ENCODE measurements around the gene ESR2. TPM values are rescaled to one million over a fixed set of nuclear protein-coding genes. Genes with fewer than 3 reads are reported as not detected.
A peak's percentile ranks its signal among the peaks of the same experiment; 100 is the strongest.

ESR2 gene
- total RNA-seq, 4 donors from 2014 or later = 0.59 to 2.4 (median 1.5) TPM

DNA sequence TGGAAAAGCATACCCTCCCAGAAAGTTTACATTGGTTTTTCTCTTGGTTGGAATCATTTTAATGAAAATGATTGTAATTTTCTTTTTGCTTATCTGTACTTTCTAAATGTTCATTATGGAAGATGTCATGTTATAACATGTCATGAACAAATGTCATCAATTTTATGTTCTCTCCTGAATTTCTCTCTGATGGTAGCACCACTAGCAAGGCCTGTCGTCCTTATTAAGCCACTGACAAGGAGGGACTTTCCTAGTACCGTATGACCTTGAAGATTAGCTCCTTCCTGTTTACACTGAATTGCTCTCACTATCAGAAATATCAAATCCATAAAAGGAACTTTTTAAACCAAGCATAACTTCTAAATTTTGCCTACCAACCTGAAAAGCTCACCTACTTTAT lies 99.0 kb downstream of the ESR2 start:
- H3K27ac ChIP-seq = peak overlapping the region in 1 of 4 donors; percentile 32
- WGBS, 2 donors = 45% methylated on average over 2 of the region's 2 CpGs
- no peak for DNase-seq (ENCODE audit: low spot score in 2 of 2)
- H3K27me3 ChIP-seq = no peaks in the 10 kb centered on the region
- peaks cover 0 to 17% (median 0%) of the 10 kb centered on the region in 3 donors for H3K36me3 ChIP-seq
- H3K4me1 ChIP-seq = peaks cover 0 to 29% (median 11%) of the 10 kb centered on the region in 4 donors
- H3K9me3 ChIP-seq = no peaks in the 10 kb centered on the region
- no peak for TF ChIP-seq POLR2A (IDR thresholded peaks at IDR 0.05)
- H3K4me3 ChIP-seq = no peak overlapping the region

DNA sequence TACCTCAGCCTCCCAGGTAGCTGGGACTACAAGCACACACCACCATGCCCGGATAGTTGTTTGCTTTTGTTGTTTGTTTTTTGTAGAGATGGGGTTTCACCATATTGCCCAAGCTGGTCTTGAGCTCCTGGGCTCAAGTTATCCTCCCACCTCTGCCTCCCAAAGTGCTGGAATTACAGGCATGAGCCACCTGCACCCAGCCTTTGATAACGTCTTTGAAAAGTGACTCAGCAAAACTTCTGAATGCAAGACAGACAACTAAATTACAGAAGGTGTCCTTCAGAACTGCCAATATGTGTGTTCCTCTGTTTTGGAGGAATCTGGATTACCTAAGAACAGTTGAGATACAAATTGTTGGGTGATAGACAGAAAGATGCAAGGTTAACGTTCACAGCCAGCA lies 99.8 kb downstream of the ESR2 start:
- Histone ChIP-seq H3K36me3 (peaks cover 0 to 25% (median 0%) of the 10 kb centered on the region in 3 donors), H3K9me3 (no peaks in the 10 kb centered on the region), H3K4me1 (peaks cover 0 to 24% (median 9%) of the 10 kb centered on the region in 4 donors), H3K27ac (no peak overlapping the region), H3K27me3 (no peaks in the 10 kb centered on the region), H3K4me3 (no peak overlapping the region)
- 79 to 81% methylated on average over 3 of the region's 3 CpGs for WGBS, 2 donors
- no peak for DNase-seq (ENCODE audit: low spot score in 2 of 2)
- TF ChIP-seq POLR2A (IDR thresholded peaks at IDR 0.05) (no peak), EP300 (IDR thresholded peaks at IDR 0.05) (no peak)
- TF ChIP-seq, protein P1, sequence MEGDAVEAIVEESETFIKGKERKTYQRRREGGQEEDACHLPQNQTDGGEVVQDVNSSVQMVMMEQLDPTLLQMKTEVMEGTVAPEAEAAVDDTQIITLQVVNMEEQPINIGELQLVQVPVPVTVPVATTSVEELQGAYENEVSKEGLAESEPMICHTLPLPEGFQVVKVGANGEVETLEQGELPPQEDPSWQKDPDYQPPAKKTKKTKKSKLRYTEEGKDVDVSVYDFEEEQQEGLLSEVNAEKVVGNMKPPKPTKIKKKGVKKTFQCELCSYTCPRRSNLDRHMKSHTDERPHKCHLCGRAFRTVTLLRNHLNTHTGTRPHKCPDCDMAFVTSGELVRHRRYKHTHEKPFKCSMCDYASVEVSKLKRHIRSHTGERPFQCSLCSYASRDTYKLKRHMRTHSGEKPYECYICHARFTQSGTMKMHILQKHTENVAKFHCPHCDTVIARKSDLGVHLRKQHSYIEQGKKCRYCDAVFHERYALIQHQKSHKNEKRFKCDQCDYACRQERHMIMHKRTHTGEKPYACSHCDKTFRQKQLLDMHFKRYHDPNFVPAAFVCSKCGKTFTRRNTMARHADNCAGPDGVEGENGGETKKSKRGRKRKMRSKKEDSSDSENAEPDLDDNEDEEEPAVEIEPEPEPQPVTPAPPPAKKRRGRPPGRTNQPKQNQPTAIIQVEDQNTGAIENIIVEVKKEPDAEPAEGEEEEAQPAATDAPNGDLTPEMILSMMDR (IDR thresholded peaks at IDR 0.05) = no peak

DNA sequence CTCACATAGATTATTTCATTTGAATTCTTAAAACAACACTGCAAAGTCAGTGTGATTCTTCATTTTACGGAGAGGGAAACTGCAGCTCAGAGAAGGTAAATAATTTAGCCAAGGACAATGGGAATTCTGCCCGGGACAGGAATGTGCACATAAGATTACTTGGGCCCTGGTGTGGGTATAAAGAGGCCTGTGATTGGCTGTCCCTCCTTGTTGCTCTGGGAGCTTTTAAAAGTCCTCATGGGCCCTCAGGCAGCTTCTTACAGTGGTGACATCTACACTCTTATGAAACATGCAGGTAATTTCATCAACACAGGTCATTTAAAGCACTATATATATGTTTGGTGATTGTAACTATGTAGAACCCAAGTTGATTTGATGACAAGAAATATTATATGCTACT lies 100.3 kb downstream of the ESR2 start:
- WGBS, 2 donors = 93 to 96% methylated on average over 2 of the region's 2 CpGs
- Histone ChIP-seq H3K36me3 (peaks cover 0 to 31% (median 0%) of the 10 kb centered on the region in 3 donors), H3K4me1 (peaks cover 0 to 24% (median 9%) of the 10 kb centered on the region in 4 donors), H3K9me3 (no peaks in the 10 kb centered on the region), H3K27ac (no peak overlapping the region), H3K4me3 (no peak overlapping the region), H3K27me3 (no peaks in the 10 kb centered on the region)
- TF ChIP-seq EP300 (IDR thresholded peaks at IDR 0.05) (no peak), POLR2A (IDR thresholded peaks at IDR 0.05) (no peak)
- DNase-seq (ENCODE audit: low spot score in 2 of 2) = no peak

DNA sequence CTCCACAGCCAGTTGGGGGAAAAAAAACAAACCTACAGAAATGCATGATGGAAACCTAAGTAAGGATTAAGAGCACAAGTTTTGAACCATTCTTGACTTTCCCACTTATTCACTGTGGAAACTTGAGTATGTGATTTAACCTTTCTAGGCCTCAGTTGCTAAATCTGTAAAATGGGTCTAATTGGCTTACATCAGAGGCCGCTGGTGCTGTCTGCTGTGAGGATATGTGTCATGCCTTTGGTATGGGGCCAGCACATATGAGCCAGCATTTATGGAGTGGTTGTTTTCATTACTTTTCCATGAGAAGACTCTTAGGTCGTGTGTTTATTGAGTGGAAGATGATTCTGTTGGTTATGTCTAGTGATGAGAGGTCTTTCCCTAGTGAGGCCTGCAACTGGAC lies 102.4 kb downstream of the ESR2 start:
- Histone ChIP-seq H3K27ac (no peak overlapping the region), H3K27me3 (no peaks in the 10 kb centered on the region), H3K36me3 (peaks cover 0 to 40% (median 0%) of the 10 kb centered on the region in 3 donors), H3K9me3 (no peaks in the 10 kb centered on the region), H3K4me3 (no peak overlapping the region), H3K4me1 (peaks cover 0 to 14% (median 9%) of the 10 kb centered on the region in 4 donors)
- DNase-seq (ENCODE audit: low spot score in 2 of 2) = no peak
- WGBS, 2 donors = 49 to 56% methylated on average over 2 of the region's 2 CpGs
- TF ChIP-seq, protein P1 (IDR thresholded peaks at IDR 0.05) = no peak
- no peak for TF ChIP-seq POLR2A (IDR thresholded peaks at IDR 0.05)
- no peak for TF ChIP-seq EP300 (IDR thresholded peaks at IDR 0.05)

DNA sequence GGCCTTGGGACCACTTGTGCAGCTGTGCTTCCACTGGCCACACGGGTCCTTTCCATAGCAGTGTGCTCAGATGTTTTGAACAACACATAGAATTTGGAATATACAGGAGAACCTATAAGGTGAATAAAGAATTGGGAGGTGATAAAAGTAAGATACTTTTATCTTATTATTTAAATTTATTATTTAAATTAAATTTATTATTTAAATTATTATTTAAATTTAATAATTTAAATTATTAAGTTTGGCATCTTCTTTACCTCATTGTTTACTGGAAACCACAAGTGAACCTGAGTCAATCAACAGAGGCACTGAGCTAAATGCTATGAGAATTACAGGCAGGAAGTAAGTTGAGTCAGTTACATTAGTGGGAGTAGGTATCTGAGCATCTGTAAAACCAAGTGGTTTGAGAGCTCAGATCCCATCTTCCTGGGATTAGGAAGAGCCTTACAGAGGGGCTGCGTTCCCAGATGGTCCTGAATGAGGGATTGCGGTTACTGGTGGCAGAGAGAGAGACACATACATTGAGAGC lies 103.1 kb downstream of the ESR2 start:
- WGBS, 2 donors = 92 to 98% methylated on average over 3 of the region's 3 CpGs

DNA sequence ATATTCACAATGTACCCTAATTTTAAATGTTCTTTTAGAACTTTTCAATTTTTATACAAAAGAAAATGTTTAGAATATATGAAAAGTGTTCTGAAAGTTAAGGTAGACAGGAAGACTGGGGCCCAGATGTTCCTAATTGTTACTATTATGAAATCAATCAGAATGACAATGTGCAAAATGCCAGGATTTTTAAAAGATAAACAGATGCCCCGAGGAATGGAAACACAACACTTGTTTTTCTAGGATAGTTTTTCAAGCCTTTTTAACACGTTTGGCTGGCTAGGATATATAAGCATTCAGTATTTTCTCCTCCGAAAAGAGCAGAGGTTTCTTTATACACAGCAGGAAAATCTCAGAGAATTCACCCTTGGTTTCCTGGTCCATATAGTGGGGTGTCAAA lies 106.8 kb downstream of the ESR2 start:
- TF ChIP-seq EP300 (IDR thresholded peaks at IDR 0.05) (no peak), POLR2A (IDR thresholded peaks at IDR 0.05) (no peak)
- TF ChIP-seq, protein P1 (IDR thresholded peaks at IDR 0.05) = no peak
- 46 to 51% methylated on average over 3 of the region's 3 CpGs for WGBS, 2 donors
- Histone ChIP-seq H3K27ac (no peak overlapping the region), H3K9me3 (no peaks in the 10 kb centered on the region), H3K36me3 (peaks cover 0 to 73% (median 0%) of the 10 kb centered on the region in 3 donors), H3K27me3 (no peaks in the 10 kb centered on the region), H3K4me3 (no peak overlapping the region), H3K4me1 (no peaks in the 10 kb centered on the region)
- DNase-seq (ENCODE audit: low spot score in 2 of 2) = no peak

More for the DNA sequence above, 103.1 kb downstream of the ESR2 start:
- DNase-seq (ENCODE audit: low spot score in 2 of 2) = no peak
- no peaks in the 10 kb centered on the region for H3K27me3 ChIP-seq
- H3K27ac ChIP-seq = no peak overlapping the region
- TF ChIP-seq, protein P1 (IDR thresholded peaks at IDR 0.05) = no peak
- TF ChIP-seq EP300 (IDR thresholded peaks at IDR 0.05) = no peak
- TF ChIP-seq POLR2A (IDR thresholded peaks at IDR 0.05) = no peak
- H3K36me3 ChIP-seq = peaks cover 0 to 48% (median 0%) of the 10 kb centered on the region in 3 donors
- peaks cover 0 to 9% (median 5%) of the 10 kb centered on the region in 4 donors for H3K4me1 ChIP-seq
- no peaks in the 10 kb centered on the region for H3K9me3 ChIP-seq
- H3K4me3 ChIP-seq = no peak overlapping the region
